HEK293 (cell line): ENCODE measurements around the gene DZIP1.

Experiments used
- FEZF1 ChIP-seq: fragments of 450-650 bp; formaldehyde crosslinking; IDR thresholded peaks from 2 replicates; pipeline ENCODE4 v1.5.1; 2016; ENCODE audit warnings: missing biosample characterization, missing genetic modification characterization
- GFI1B ChIP-seq: fragments of 450-650 bp; formaldehyde crosslinking; IDR thresholded peaks from 2 replicates; pipeline ENCODE4 v1.5.1; 2016; ENCODE audit warnings: missing biosample characterization, missing genetic modification characterization
- KLF1 ChIP-seq: fragments of 450-650 bp; formaldehyde crosslinking; IDR thresholded peaks from 2 replicates; pipeline ENCODE4 v1.5.1; 2016; ENCODE audit warnings: missing biosample characterization, missing genetic modification characterization
- KLF10 ChIP-seq: fragments of 450-650 bp; IDR thresholded peaks from 2 replicates; pipeline ENCODE4 v1.5.1; 2018; ENCODE audit warnings: missing biosample characterization, mild to moderate bottlenecking, missing genetic modification characterization
- OVOL3 ChIP-seq: fragments of 450-650 bp; formaldehyde crosslinking; IDR thresholded peaks from 2 replicates; pipeline ENCODE4 v1.5.1; 2016; ENCODE audit warnings: missing biosample characterization, missing genetic modification characterization
- REPIN1 ChIP-seq: fragments of 450-650 bp; formaldehyde crosslinking; IDR thresholded peaks from 2 replicates; pipeline ENCODE4 v1.5.1; 2017; ENCODE audit warnings: missing biosample characterization, missing genetic modification characterization, low read depth
- WT1 ChIP-seq: fragments of 450-650 bp; formaldehyde crosslinking; IDR thresholded peaks from 2 replicates; pipeline ENCODE4 v1.5.1; 2016; ENCODE audit warnings: missing biosample characterization, missing genetic modification characterization
- ZBTB20 ChIP-seq: fragments of 450-650 bp; formaldehyde crosslinking; IDR thresholded peaks from 2 replicates; pipeline ENCODE4 v1.5.1; 2016; ENCODE audit warnings: missing biosample characterization, missing genetic modification characterization
- ZNF121 ChIP-seq: fragments of 450-650 bp; formaldehyde crosslinking; IDR thresholded peaks from 2 replicates; pipeline ENCODE4 v1.5.1; 2016; ENCODE audit warnings: missing biosample characterization, missing genetic modification characterization
- ZNF146 ChIP-seq: fragments of 450-650 bp; formaldehyde crosslinking; IDR thresholded peaks from 2 replicates; pipeline ENCODE4 v1.5.1; 2016; ENCODE audit warnings: missing biosample characterization, missing genetic modification characterization
- ZNF223 ChIP-seq: fragments of 450-650 bp; formaldehyde crosslinking; IDR thresholded peaks from 2 replicates; pipeline ENCODE4 v1.5.1; 2016; ENCODE audit warnings: missing biosample characterization, missing genetic modification characterization
- ZNF23 ChIP-seq: fragments of 450-650 bp; formaldehyde crosslinking; IDR thresholded peaks from 2 replicates; pipeline ENCODE4 v1.5.1; 2016; ENCODE audit warnings: missing biosample characterization, missing genetic modification characterization, borderline replicate concordance
- ZNF266 ChIP-seq: fragments of 450-650 bp; formaldehyde crosslinking; IDR thresholded peaks from 2 replicates; pipeline ENCODE4 v1.5.1; 2016; ENCODE audit warnings: missing biosample characterization, missing genetic modification characterization, low read depth
- ZNF292 ChIP-seq: fragments of 450-650 bp; formaldehyde crosslinking; IDR thresholded peaks from 2 replicates; pipeline ENCODE4 v1.5.1; 2016; ENCODE audit warnings: low read depth, missing biosample characterization, missing genetic modification characterization, borderline replicate concordance
- ZNF324 ChIP-seq: fragments of 450-650 bp; formaldehyde crosslinking; IDR thresholded peaks from 2 replicates; pipeline ENCODE4 v1.5.1; 2016; ENCODE audit warnings: missing biosample characterization, missing genetic modification characterization
- ZNF354C ChIP-seq: fragments of 450-650 bp; formaldehyde crosslinking; IDR thresholded peaks from 2 replicates; pipeline ENCODE4 v1.5.1; 2016; ENCODE audit warnings: missing biosample characterization, missing genetic modification characterization, low read depth, borderline replicate concordance
- ZNF366 ChIP-seq: fragments of 450-650 bp; formaldehyde crosslinking; conservative IDR thresholded peaks from 2 replicates; pipeline ENCODE4 v1.5.1; 2016; ENCODE audit warnings: missing biosample characterization, missing genetic modification characterization
- ZNF514 ChIP-seq: fragments of 450-650 bp; formaldehyde crosslinking; IDR thresholded peaks from 2 replicates; pipeline ENCODE4 v1.5.1; 2016; ENCODE audit warnings: missing biosample characterization, missing genetic modification characterization
- ZNF555 ChIP-seq: fragments of 450-650 bp; formaldehyde crosslinking; conservative IDR thresholded peaks from 2 replicates; pipeline ENCODE4 v1.5.1; 2017; ENCODE audit warnings: missing biosample characterization, mild to moderate bottlenecking, missing genetic modification characterization, inconsistent platforms
- ZNF596 ChIP-seq: fragments of 450-650 bp; IDR thresholded peaks from 2 replicates; pipeline ENCODE4 v1.5.0; 2018; ENCODE audit warnings: missing biosample characterization, mild to moderate bottlenecking, missing genetic modification characterization, moderate library complexity
- ZNF658 ChIP-seq: fragments of 450-650 bp; formaldehyde crosslinking; IDR thresholded peaks from 2 replicates; pipeline ENCODE4; 2016; ENCODE audit warnings: missing biosample characterization, missing genetic modification characterization
- ZNF768 ChIP-seq: fragments of 450-650 bp; formaldehyde crosslinking; IDR thresholded peaks from 2 replicates; pipeline ENCODE4 v1.5.1; 2018; ENCODE audit warnings: missing biosample characterization, mild to moderate bottlenecking, missing genetic modification characterization
- ZNF776 ChIP-seq: fragments of 450-650 bp; formaldehyde crosslinking; IDR thresholded peaks from 2 replicates; pipeline ENCODE4 v1.5.0; 2017; ENCODE audit warnings: missing biosample characterization, missing genetic modification characterization, borderline replicate concordance
- ZNF792 ChIP-seq: fragments of 450-650 bp; formaldehyde crosslinking; IDR thresholded peaks from 2 replicates; pipeline ENCODE4 v1.5.1; 2016; ENCODE audit warnings: missing biosample characterization, missing genetic modification characterization
- ZSCAN23 ChIP-seq: fragments of 450-650 bp; formaldehyde crosslinking; IDR thresholded peaks from 2 replicates; pipeline ENCODE4 v1.5.1; 2016; ENCODE audit warnings: missing biosample characterization, missing genetic modification characterization
- TF ChIP-seq, protein P1 (sequence below): fragments of 450-650 bp; formaldehyde crosslinking; IDR thresholded peaks from 2 replicates; pipeline ENCODE4; 2016; ENCODE audit warnings: missing biosample characterization, missing genetic modification characterization
- TF ChIP-seq, protein P2 (sequence below): sonication (generic); formaldehyde crosslinking; IDR thresholded peaks from 2 replicates; pipeline ENCODE4 v1.8.1; 2022; ENCODE audit warnings: mild to moderate bottlenecking, moderate library complexity, missing genetic modification reagents
- TF ChIP-seq, protein P3 (sequence below): IDR thresholded peaks from 2 replicates; pipeline ENCODE4 v1.6.1; 2011; ENCODE audit warnings: mild to moderate bottlenecking, low read depth, low read length, borderline replicate concordance
- TF ChIP-seq, protein P4 (sequence below): fragments of 450-650 bp; formaldehyde crosslinking; IDR thresholded peaks from 2 replicates; pipeline ENCODE4 v1.5.1; 2016; ENCODE audit warnings: missing biosample characterization, missing genetic modification characterization
- TF ChIP-seq, protein P5 (sequence below): fragments of 450-650 bp; formaldehyde crosslinking; IDR thresholded peaks from 2 replicates; pipeline ENCODE4 v1.5.1; 2016; ENCODE audit warnings: missing biosample characterization, missing genetic modification characterization
- TF ChIP-seq, protein P6 (sequence below): fragments of 450-650 bp; formaldehyde crosslinking; IDR thresholded peaks from 2 replicates; pipeline ENCODE4 v1.5.0; 2017; ENCODE audit warnings: missing biosample characterization, missing genetic modification characterization, borderline replicate concordance
- TF ChIP-seq, protein P7 (sequence below): fragments of 450-650 bp; formaldehyde crosslinking; IDR thresholded peaks from 2 replicates; pipeline ENCODE4 v1.5.1; 2017; ENCODE audit warnings: missing biosample characterization, missing genetic modification characterization

Gene DZIP1

DNA sequence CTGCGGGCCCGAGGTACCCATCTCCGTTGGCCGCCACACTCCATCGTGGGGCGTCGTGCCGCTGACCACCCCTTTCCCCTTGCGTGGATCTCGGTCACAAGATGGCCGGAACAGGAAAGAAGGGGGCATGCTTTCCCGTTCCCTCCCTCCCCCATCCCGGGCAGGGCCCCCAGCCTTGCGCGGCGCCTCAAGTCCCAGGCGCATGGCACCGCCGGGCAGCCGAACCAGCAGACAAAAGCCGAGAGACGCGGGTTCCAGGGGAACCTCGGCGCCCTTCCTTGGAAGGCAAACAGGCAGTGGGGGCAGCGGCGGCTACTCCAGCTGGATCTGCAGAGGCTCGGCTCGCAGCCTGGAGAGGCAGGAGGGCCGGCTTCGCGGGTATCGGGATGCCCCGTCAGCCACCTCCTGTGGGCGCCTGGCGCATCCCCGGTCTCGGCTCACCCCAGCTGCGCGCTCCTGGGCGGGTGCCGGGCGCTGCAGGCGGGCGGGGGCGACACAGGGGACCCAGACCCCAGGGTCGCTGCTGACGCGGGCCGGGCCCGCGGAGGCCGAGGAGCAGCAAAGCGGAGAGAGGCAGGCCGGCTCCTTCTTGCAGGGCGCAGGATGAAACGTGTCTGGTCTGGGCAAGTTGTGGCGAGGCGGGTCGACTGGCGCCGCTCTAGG lies 439 bp downstream of the DZIP1 start (continued):
- TF ChIP-seq, protein P1, sequence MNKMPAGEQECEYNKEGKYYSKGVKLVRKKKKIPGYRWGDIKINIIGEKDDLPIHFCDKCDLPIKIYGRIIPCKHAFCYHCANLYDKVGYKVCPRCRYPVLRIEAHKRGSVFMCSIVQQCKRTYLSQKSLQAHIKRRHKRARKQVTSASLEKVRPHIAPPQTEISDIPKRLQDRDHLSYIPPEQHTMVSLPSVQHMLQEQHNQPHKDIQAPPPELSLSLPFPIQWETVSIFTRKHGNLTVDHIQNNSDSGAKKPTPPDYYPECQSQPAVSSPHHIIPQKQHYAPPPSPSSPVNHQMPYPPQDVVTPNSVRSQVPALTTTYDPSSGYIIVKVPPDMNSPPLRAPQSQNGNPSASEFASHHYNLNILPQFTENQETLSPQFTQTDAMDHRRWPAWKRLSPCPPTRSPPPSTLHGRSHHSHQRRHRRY (tag by site-specific recombination): no peak
- TF ChIP-seq KLF10 (tag by site-specific recombination): no peak
- TF ChIP-seq ZNF354C (tag by site-specific recombination): no peak
- TF ChIP-seq ZNF555 (tag by site-specific recombination): no peak
- TF ChIP-seq ZNF324 (tag by site-specific recombination): no peak
- TF ChIP-seq ZNF266 (tag by site-specific recombination): no peak
- TF ChIP-seq, protein P2, sequence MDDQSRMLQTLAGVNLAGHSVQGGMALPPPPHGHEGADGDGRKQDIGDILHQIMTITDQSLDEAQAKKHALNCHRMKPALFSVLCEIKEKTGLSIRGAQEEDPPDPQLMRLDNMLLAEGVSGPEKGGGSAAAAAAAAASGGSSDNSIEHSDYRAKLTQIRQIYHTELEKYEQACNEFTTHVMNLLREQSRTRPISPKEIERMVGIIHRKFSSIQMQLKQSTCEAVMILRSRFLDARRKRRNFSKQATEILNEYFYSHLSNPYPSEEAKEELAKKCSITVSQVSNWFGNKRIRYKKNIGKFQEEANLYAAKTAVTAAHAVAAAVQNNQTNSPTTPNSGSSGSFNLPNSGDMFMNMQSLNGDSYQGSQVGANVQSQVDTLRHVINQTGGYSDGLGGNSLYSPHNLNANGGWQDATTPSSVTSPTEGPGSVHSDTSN (CRISPR knock-in tag): no peak
- TF ChIP-seq ZNF366: peak; percentile 54; the same call in 1 of the 2 replicates
- TF ChIP-seq ZNF121 (tag by site-specific recombination): no peak
- no peak for TF ChIP-seq ZSCAN23
- TF ChIP-seq, protein P3, sequence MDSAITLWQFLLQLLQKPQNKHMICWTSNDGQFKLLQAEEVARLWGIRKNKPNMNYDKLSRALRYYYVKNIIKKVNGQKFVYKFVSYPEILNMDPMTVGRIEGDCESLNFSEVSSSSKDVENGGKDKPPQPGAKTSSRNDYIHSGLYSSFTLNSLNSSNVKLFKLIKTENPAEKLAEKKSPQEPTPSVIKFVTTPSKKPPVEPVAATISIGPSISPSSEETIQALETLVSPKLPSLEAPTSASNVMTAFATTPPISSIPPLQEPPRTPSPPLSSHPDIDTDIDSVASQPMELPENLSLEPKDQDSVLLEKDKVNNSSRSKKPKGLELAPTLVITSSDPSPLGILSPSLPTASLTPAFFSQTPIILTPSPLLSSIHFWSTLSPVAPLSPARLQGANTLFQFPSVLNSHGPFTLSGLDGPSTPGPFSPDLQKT: no peak
- no peak for TF ChIP-seq ZNF792 (tag by site-specific recombination)
- no peak for TF ChIP-seq ZNF223 (tag by site-specific recombination)
- no peak for TF ChIP-seq ZNF146 (tag by site-specific recombination)
- peak; percentile 58; the same call in 1 of the 2 replicates for TF ChIP-seq ZBTB20 (tag by site-specific recombination)
- no peak for TF ChIP-seq ZNF596 (tag by site-specific recombination)
- no peak for TF ChIP-seq OVOL3 (tag by site-specific recombination)
- TF ChIP-seq ZNF658 (tag by site-specific recombination): no peak
- no peak for TF ChIP-seq ZNF768 (tag by site-specific recombination)
- TF ChIP-seq ZNF292 (tag by site-specific recombination): no peak
- TF ChIP-seq REPIN1 (tag by site-specific recombination): no peak
- no peak for TF ChIP-seq FEZF1 (tag by site-specific recombination)
- TF ChIP-seq, protein P4, sequence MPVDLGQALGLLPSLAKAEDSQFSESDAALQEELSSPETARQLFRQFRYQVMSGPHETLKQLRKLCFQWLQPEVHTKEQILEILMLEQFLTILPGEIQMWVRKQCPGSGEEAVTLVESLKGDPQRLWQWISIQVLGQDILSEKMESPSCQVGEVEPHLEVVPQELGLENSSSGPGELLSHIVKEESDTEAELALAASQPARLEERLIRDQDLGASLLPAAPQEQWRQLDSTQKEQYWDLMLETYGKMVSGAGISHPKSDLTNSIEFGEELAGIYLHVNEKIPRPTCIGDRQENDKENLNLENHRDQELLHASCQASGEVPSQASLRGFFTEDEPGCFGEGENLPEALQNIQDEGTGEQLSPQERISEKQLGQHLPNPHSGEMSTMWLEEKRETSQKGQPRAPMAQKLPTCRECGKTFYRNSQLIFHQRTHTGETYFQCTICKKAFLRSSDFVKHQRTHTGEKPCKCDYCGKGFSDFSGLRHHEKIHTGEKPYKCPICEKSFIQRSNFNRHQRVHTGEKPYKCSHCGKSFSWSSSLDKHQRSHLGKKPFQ (tag by site-specific recombination): no peak
- no peak for TF ChIP-seq KLF1 (tag by site-specific recombination)
- TF ChIP-seq, protein P5, sequence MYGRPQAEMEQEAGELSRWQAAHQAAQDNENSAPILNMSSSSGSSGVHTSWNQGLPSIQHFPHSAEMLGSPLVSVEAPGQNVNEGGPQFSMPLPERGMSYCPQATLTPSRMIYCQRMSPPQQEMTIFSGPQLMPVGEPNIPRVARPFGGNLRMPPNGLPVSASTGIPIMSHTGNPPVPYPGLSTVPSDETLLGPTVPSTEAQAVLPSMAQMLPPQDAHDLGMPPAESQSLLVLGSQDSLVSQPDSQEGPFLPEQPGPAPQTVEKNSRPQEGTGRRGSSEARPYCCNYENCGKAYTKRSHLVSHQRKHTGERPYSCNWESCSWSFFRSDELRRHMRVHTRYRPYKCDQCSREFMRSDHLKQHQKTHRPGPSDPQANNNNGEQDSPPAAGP (tag by site-specific recombination): no peak
- 0 out of 2 replicates have a peak, but pooled peaks have one; percentile 16 for TF ChIP-seq WT1 (tag by site-specific recombination)
- TF ChIP-seq, protein P6, sequence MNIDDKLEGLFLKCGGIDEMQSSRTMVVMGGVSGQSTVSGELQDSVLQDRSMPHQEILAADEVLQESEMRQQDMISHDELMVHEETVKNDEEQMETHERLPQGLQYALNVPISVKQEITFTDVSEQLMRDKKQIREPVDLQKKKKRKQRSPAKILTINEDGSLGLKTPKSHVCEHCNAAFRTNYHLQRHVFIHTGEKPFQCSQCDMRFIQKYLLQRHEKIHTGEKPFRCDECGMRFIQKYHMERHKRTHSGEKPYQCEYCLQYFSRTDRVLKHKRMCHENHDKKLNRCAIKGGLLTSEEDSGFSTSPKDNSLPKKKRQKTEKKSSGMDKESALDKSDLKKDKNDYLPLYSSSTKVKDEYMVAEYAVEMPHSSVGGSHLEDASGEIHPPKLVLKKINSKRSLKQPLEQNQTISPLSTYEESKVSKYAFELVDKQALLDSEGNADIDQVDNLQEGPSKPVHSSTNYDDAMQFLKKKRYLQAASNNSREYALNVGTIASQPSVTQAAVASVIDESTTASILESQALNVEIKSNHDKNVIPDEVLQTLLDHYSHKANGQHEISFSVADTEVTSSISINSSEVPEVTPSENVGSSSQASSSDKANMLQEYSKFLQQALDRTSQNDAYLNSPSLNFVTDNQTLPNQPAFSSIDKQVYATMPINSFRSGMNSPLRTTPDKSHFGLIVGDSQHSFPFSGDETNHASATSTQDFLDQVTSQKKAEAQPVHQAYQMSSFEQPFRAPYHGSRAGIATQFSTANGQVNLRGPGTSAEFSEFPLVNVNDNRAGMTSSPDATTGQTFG (tag by site-specific recombination): no peak
- no peak for TF ChIP-seq ZNF514 (tag by site-specific recombination)
- TF ChIP-seq GFI1B: no peak
- TF ChIP-seq, protein P7, sequence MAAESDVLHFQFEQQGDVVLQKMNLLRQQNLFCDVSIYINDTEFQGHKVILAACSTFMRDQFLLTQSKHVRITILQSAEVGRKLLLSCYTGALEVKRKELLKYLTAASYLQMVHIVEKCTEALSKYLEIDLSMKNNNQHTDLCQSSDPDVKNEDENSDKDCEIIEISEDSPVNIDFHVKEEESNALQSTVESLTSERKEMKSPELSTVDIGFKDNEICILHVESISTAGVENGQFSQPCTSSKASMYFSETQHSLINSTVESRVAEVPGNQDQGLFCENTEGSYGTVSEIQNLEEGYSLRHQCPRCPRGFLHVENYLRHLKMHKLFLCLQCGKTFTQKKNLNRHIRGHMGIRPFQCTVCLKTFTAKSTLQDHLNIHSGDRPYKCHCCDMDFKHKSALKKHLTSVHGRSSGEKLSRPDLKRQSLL (tag by site-specific recombination): no peak
- no peak for TF ChIP-seq ZNF776 (tag by site-specific recombination)
- TF ChIP-seq ZNF23: no peak
